ENCODE results near the gene DOCK8.

The DOCK8 gene

DNA sequence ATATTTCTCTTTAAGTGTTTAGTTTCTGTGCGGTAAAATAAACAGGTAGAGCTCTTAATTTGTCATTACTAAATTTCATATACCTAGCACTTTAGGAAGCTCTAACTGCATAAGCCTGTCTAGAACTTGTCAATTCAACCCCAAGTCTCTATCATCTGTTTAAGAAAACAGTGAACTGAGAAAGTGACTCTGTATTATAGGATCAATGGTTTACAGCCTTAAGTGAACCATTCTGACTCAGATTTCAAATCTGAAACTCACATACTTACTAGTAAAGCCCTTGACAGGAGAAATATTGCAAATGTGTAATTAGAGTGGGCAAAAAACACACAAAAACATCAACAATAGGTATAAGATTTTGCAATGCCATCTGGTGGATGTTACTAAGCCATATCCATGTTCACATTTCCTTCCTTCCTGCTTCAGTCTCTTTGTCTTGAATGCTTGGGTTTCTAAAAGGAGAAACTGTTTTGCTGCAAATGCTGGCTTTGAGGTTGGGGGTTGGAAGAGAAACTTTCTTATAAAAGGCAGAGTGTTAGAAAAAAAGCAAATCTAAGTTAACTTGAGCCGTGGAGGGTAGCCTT, 101.8 kb downstream of the DOCK8 start:
- no peak for DNase-seq

DNA sequence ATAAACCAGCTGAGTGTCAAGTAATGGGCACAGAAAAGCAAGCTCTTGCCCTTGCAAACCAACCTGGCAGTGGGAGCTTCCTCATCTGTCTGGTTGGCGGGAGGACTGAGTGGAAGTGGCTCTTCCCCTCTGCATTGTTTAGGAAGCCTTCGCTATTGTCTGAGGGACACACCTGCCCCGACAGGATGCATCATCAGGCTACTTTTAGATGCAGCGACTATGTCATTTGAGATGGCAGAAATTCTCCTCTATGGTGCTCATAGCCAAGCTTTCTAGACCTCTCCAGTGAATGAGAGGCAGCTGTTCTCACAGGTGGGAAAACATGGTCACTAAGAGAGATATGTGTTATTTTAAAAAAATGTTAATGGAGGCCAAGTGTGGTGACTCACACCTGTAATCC, 104.0 kb downstream of the DOCK8 start:
- DNase-seq, result no peak

DNA sequence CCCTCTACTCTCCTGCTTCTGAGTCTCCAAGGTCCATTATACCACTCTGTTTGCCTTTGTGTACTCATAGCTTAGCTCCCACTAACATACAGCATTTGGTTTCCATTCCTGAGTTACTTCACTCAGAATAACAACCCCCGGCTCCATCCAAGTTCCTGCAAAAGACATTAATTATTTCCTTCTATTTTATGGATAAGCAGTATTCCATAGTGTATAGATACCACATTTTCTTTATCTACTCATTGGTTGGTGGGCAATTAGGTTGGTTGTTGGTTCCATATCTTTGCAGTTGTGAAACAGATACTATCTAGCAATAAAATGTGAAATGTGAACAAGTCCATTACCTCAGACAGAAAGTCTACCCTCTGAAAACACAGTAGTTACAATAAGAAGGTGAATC, 110.3 kb downstream of the DOCK8 start:
- DNase-seq, result no peak

DNA sequence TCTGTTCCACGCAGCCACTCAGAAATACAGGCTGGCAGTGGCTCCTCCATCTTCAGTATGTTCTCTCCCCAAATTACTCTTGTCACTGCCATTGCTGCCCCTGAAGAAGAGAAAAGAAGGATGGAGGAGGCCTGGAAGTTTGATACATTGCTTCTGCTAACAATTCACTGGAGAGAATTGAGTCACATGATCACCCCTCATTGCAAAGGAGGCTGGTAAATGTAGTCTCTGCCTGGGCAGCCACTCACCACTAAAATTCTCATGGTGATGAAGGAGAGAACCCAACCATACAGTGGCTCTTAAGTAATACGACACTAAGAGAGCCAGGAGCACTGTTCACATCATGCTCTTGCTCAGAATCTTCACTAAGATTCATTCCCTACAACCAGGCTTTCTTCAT, 112.0 kb downstream of the DOCK8 start:
- DNase-seq, result no peak

DNA sequence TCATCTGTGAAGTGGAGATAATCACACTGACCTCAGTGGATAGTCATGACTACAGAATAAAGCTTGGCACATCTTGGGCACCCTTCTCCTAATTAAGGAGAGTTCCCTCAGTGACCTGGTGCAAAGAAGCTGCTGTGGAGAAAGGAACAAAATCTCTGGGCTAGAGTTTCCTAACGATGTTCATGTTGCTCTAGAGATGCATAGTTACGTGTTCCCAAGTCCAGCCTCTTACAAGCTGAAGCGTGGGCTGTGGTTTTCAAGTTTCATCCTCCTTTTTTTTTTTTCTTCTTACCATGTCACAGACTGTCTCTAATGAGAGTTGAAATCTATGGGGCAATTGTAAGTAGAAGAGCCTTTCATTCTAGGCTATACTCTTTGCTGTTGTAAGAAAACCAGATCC, 113.8 kb downstream of the DOCK8 start:
- DNase-seq, result no peak

DNA sequence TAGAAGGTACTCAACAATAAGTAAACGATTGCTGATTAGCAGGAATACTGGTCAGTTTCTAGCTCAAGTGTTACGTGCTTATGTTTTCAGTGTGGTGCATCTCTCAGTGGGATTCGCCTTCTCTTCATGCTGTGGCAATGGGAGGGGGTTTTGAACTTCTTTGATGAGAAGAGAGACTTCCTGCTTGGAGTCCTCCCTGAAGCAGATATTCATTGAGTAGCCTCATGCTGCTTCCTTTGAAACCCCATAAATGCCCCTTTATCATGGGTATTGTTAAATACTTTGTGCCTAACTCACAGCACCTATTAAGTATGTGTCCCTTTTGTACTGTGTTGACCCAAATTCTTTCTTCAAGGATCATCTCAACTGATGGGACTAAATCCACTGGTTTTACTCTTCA, 116.5 kb downstream of the DOCK8 start:
- no peak for DNase-seq

DNA sequence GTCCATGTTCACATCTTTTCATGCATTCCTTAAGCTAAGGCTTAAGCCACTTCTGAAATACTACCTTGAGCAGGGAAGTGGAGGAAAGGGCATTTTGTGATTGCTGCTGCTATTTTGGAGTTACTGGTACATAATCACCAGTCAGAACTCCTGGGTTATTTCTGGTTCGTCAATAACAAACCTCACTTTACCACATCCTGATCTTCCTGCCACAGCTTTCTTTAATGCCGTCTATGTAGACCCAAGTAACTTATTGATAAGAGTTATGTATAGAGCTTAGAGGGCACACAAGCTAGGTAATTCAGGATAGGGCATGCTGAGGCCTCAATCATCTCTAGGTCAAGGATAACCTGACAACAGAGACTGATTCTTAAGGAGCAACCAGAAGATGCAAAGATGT, 120.7 kb downstream of the DOCK8 start:
- DNase-seq, result no peak

DNA sequence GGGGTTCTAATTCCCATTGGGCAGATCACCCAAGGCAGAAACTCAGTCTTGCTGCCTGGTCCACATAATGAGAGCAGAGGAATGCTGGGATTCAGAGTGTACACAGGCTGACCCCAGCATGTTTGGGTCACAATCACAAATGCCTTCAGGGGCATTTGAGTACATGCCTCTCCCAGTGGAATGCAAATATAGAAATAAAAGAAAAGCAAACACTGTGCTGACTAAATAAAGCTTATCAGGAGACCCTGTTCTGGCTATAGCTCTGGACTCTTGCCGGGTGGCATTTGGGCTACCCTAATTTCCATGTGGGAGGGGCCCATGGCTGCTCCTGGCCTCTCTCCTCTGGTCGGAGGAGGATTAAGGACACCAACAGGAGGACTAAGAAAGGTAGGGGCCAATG, 121.4 kb downstream of the DOCK8 start:
- DNase-seq, result no peak

DNA sequence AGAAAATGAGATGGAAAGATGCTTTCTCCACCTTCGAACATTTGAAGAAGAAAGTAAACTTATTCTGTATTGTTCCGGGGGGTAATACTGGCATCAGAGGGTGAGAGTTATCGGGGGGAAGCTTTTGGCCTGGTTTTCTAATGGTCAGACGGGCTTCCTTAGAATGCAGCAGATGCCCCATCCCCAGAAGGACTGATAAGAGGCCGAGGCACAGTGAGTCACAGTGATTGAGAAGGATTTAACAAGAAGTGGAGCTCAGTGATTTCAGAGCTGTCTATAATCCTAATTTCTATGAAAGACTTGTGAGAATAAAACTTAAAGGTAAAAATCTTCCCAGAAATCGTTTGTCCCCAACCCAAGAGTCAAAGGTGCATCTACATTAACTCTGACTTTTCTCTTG, 123.9 kb downstream of the DOCK8 start:
- no peak for DNase-seq

DNA sequence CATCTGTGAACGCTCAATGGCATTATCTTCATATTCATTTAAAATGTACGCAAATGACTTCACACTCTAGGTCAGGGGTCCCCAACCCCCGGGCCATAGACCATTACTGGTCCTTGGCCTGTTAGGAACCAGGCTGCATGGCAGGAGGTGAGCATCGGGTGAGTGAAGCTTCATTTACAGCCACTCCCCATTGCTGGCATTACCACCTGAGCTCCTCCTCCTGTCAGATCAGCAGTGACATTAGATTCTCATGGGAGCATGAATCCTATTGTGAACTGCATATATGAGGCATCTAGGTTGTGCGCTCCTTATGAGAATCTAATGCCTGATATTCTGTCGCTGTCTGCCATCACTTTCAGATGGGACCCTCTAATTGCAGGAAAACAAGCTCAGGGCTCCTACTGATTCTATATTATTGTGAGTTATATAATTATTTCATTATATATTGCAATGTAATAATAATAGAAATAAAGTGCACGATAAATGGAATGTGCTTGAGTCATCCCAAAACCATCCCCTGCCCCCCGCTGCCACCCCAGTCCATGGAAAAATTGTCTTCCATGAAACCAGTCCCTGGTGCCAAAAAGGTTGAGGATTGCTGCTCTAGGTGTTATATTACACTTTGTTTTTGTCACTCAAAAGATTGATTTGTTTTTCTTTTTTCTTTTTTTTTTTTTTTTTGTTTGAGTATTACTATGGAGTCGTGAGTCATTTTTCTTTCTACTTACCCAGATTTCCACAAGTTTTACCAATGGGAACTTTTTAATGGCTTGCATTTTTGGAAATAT, 127.2 kb downstream of the DOCK8 start:
- DNase-seq, result no peak

DNA sequence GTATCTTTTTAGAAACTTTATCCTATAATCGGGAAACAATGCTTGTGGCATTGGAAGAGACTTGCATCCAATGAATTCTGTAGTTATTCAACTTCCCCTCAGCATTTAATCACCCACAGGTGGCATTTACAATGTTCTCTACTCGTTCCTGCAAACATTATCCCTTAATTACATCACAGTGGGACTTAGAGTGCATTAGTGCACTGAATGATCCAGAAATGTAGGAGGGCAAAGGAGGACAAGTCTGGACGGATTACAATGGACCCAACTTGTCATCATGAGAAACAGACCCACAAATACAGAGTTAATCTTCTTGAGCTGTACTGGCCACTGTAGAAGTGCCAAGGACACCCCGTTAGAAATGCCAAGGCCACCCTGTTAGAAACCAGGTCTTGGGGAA, 129.1 kb downstream of the DOCK8 start:
- no peak for DNase-seq

DNA sequence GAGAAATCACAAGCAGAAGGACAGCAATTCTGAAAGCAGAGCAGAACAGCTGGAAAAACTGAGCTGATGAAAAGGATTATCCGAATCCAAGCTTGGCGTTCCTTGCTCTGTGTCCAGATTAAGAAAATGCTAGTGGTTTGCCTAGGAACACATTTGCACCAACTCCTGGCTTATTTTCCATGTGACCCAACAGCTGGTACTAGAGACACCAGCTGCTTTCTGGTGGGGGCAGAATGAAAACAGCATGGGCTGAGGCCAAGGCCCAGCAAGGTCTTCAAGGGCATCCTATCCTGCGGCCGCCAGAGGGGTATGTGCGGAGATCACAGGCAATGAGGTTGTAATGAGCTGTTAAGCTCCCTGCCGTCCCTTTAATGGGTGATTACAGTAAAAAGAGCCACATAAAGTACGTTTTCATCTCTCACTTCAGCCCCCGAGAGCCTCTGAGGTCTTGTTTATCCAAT, 131.5 kb downstream of the DOCK8 start:
- no peak for DNase-seq

DNA sequence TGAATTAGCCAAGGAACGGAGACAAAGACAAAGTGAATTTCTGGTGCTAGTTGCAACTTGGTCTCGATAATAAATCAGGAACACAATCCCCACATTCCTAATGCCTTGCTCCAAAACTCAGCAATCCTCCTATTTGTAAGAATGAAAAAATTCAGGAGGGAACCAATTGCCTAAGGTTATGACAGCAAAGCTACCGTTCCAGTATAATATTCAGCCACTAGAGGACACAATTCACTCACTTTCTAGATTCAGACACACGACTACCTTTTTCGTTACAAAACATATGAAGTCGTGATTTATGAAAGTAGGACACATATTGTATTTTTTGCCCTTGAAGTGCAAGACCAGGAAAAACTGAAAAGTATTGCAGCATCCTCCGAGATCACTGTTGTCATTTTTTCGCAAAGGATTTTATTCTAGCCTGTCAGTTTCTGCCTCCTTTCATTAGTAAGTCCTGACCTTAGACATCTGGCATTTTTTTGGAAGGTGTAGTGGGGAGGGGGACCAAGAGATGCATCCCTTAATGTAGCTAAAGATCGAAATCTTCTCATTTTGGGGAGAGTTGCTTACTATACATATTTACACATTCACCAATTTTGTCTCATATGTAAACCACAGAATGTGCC, 133.1 kb downstream of the DOCK8 start:
- DNase-seq, result no peak

DNA sequence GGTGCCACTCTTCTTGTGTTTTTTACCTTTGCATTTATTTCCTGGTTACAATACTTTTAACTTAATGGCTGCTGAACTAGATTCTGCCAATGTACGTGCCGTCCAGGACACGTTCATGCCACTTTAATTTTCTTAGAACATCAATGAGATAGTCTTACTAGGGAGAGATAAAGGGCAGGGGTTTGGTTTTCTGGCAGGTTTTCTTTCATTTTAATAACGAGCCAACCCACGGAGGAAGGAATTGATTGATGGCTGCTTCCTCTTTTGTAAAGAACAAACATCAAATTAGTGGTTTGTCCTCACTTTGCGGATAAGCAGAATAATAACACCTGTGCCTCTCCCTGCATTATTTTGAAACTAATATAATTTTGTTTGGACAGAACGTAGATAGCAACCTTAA, 135.7 kb downstream of the DOCK8 start:
- no peak for DNase-seq

DNA sequence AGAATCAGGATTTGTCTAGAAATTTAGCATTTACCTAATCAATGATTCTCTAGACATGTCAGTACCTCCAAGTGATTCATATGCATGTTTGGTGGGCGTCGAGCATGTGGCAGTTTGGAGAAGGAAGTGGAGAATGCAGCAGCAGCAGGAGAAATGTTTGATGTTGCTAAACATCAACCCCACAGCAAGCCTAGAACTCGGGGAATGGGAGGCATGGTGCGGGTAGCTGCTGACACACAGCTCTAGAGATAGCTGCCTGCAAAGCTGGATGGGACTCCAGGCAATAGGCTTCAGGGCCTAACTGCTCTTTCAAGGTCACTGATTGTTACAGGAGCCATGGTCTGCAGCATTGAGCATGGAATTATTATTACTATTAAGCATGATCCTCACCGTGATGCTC, 137.3 kb downstream of the DOCK8 start:
- DNase-seq, result no peak

DNA sequence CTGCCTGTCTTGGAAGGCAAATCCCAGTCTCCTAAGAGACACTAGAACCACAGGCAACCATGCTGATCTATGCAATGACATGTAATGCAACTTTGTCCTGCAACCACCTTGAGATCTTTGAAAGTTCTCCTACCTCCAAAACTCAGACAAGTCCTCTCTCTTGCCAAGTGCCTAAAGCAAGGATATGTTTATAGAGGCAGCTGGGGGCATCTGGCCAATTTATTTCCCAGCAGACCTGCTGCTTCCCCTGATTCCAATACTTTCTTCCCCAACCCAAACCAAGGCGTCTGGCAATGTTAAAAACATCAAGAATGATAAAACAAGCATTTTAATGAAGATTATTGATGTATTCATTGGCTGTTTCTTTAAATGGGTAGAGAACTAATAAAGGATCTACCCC, 138.4 kb downstream of the DOCK8 start:
- no peak for DNase-seq

DNA sequence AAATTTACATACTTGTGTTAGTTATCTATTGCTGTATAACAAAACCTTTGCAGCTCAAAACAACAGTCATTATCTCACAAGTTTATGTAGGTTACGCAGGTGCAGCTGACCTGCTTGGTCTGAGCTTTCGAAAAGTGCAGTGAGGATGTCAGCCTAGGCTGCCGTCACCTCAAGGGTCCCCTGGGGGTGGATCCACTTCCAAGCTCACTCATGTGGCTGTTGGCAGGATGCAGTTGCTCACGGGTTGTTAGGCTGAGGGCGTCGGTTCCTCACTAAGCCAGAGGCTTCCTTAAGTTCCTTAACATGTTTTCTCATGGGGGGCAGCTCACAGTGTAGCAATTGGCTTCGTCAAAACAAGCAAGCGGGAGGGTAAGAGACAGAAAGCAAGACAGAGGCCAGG, 139.8 kb downstream of the DOCK8 start:
- DNase-seq, result no peak

DNA sequence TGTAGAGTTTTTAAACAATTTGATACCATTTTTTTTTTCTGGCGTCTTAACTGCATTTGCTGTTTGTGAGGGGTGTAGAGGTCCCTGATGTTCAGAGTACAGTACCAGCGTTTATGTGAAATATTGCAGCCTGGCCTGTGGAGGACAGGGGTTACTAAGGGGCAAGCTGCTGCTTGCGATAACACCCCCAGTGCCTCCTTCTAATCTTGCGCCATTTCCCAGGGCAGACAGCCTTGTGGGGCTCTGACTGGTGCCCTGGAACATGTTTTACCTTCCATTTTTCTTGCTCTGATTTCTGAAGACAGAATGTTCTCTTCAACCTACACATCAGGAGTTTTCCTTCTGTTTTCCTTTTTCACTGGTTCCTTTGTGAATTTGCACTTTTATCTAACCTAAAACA, 142.9 kb downstream of the DOCK8 start:
- no peak for DNase-seq

DNA sequence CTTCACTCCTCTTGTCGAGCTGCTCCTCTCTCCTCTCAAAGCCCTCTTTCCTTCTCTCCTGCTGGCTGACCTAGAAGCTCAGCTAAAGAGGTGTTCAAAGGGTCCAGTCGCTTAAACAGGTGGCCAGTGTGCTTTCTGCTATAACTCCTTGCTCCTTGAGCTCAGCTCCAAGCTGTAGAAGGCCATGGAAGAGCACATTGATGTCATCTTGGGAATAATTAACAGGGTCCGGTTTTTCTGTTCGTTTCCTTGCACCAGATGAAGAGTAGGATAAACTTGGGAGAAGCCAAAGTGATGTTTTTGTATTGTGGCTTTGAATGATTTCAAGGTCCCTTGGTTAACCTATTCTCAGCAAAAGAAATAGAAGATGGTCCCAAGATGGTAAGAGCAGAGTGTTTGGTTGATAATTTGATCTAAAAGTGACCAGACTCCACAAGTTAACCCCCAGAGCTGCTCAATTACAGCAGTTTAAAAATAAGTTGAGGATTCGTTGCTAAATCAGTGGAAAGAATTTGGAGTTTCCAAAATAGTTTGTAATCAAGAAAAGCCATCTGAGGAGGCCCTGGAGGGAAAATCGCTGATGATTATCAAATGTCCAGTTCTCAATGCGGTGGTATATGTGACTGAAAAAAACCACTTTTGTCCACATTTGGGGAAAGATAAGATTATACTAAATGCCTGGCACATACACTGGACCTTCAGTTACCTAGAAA, 148.1 kb downstream of the DOCK8 start:
- DNase-seq, result no peak

DNA sequence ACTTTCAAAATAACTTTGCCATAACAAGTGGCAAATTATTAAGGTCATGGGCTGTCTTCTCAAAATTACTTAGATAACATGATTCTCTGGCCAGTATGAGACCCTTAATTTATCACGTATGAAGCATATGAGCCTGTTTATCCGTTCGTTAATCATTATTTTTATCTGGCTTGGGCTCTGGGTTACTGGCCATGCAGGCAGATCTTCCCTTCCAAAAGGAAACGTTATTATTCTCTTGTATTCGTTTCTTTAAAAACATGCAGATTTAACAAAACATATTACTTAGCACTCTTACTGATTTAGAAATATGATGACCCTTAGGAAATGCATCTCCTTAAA, 148.6 kb downstream of the DOCK8 start:
- no peak for DNase-seq

DNA sequence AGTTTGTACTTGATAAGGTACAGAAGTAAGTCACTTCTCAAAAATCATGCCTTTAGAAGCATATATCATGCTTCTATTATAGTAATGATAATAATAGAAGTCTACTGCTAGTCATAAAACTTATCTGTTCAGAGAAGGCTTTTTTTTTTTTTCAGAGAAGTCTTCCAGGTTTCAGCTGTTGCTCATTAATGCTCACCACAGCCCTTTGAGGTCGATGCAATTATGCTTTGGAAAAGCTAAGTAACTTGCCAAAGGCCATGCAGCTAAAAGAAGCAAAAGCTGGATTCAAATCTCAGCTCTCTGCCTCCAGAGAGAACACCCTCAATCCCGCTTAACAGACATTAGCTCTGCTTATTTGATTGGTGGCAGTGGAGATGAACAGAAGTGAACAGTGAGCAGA, 150.8 kb downstream of the DOCK8 start:
- DNase-seq, result no peak

DNA sequence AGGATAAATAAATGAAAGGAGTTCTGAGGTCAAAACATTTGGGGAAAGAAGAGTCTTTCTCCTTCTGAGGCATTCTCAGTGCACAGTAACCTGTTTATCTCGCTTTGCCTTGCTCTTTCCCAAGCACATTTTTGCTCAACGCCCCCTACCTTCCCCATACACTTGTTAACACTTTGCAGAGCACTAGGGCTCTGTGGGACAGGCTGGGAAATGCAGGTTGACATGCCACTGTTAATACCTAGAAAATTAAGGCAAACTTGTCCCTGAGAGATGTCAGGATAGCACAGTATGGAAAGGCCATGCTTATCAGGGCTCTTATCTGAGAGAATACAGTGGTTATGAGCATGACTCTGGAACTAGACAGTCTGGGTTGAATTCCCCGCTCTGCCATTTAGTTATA, 152.0 kb downstream of the DOCK8 start:
- DNase-seq, result no peak

DNA sequence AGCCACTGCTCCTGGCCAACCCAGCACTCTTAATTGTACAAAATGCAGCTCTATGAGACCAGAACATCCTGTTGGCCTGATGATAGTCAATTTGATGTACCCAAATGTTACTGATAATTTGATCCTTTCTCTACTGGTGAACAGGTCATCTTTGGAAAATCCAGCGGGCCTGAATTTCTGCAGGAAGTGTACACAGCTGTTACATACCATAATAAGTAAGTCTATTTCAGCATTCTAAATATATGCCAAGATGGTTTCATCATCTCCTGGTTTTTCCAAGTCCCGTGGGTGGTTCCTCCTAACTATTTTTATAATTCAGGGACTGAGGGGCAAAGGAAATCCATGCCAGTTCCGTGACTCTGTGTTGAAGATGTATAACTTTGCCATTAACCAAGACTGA, 155.4 kb downstream of the DOCK8 start:
- DNase-seq, result no peak

DNA sequence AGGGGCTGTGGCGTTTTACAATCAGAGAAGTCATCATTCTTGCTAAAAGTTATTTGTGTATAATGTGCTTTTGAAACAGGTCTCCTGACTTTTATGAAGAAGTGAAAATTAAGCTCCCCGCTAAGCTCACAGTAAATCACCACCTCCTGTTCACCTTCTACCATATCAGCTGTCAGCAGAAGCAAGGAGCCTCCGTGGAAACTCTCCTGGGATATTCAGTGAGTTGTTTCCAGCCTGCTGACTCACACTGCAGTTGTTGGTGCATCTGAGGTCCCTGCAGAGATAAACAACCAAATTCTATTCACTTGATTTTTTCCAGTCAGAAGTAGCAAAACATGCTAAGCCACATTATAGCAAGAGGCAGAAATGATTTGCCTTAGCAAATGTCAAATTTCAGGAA, 156.7 kb downstream of the DOCK8 start:
- DNase-seq, result no peak
